HG03280 (cell line): ENCODE results near the gene PZP.
"Not testable (repeated sequence)": the region's sequence is repeated elsewhere in the genome, so short reads cannot be mapped to it uniquely, and the experiment has no call there.

Experiments
- ATAC-seq: cut with Tn5 transposase; IDR thresholded peaks from one replicate; pipeline ENCODE4 v1.9.1; 2021; ENCODE audit warnings: mild to moderate bottlenecking, moderate library complexity; ENCODE audit not compliant: unreplicated experiment

The PZP gene

DNA sequence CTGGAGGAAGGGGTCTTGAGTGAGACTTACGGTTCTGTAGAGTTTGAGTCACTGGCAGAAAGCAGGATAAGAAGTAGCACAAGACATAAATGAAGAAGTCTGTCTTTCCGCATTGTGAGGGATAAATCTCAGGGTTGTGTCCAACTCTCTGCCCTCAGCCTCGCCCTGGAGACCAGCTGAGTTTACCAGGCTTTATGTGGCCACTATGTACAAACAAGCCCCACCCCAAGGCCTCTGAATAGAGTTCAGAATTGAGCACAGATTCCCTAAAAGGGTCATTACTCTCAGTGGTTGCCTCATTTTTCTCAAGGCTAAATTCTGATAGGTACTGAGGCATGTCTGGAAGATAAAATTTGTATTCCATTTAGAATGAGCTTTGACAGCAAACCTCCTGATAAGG lies at the start of gene PZP:
TSS of gene PZP (minus strand) at position 167 of the 400 bp plus-strand sequence. CDS start at position 113, 54 bp downstream.
- ATAC-seq = no peak

DNA sequence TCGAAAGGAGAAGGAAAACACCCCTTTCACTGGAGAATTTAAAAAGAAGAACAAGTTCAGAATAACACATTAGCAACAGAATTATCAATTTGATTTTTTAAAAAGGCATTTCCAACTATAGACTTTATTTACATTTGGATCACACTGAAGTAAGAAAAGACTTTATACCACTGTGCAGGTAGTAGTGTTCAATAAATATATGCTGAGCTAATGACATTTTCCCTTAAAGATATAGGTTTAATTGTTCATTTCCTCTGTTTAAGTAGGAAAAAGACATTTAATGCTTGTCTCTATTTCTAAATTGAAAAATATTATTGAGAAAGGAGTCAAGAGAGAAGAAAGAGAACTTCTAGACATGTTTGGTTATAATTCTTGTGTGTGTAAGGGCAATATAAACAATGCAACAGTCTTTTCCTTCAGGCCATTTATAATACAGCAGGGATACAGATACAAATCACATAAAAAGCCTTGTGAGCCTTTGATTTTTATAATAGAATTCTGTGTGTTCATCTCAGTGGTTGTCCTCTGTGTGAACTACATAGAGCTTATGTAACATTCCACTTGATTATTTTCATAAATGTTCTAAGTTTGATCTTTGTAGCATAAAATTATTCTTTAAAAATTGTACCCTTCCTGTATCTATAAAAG lies 48.7 kb upstream of the PZP start:
- no peak for ATAC-seq

DNA sequence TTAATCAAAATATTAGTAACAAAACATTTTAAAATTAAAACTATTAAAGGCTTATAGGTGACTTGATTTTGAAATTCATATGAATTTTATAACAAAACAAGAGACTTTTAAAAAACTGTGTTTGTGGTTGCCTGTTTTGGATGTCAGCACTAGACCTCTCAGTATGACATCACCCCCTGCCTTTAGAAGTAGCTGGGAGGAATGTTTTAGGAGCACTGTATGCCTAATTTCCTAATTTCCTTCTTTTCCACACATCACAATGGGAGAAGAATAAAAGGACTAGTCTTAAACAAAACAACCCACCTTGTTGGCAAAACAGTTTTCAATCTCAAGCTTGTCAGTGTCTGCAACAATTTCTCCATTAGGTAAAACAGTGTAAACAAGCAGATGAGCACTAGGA lies 48.1 kb upstream of the PZP start:
- ATAC-seq = no peak

DNA sequence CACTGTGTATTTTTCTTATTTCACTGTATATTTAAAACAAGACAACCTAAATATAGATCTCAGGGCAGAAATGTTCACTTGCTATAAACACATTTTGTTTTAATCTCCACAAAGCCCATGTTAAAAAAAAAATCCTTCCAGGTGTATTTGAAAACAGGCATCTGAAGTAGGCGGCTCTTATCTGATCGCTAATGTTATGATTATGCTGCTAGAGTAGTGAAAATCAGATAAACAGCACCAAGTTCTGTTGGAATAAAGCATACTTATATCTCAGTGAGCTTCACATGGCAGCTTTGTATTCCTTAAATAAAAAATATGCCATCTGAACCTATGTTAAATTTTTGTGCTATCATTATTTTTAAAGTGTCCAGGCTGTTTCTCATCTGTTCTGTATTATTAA lies 47.6 kb upstream of the PZP start:
- ATAC-seq = no peak

DNA sequence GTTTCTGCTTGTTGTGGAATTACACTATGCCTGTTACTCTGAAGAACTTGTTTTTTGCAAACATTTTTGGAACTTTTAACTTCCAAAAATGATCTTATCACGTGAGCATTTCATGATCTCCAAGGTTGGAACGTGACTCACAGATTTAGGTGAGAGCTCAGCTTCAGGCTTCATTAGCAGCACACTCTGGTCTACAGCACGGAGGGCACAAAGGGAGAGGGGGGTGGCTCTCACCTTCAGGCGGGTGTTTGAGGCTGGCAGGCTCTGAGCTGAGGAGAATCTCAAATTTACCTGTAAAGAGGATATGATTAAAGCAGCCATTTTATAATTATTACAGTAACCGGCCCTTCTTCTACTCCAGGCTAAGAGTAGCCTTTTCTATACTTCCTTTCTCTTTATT lies 45.3 kb upstream of the PZP start:
- ATAC-seq = no peak

DNA sequence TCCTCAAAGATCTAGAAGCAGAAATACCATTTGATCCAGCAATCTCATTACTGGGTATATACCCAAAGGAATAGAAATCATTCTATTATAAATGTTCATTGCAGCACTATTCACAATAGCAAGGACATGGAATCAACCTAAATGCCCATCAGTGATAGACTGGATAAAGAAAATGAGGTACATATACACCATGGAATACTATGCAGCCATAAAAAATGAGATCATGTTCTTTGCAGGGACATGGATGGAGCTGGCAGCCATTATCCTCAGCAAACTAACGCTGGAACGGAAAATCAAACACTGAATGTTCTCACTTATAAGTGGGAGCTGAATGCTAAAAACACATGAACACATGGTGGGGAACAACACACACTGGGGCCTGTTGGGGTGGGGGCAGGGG lies 44.6 kb upstream of the PZP start:
- ATAC-seq = not testable (repeated sequence)

DNA sequence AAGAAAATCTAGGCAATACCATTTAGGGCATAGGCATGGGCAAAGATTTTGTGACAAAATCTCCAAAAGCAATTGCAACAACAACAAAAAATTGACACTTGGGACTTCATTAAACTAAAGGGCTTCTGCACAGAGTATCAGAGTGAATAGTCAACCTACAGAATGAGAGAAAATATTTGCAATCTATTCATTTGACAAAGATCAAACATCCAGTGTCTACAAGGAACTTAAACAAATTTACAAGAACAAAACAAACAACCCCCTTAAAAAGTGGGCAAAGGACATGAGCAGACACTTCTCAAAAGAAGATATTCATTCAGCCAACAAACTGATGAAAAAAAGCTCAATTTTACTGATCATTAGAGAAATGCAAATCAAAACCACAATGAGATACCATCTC lies 44.1 kb upstream of the PZP start:
- ATAC-seq = no peak

DNA sequence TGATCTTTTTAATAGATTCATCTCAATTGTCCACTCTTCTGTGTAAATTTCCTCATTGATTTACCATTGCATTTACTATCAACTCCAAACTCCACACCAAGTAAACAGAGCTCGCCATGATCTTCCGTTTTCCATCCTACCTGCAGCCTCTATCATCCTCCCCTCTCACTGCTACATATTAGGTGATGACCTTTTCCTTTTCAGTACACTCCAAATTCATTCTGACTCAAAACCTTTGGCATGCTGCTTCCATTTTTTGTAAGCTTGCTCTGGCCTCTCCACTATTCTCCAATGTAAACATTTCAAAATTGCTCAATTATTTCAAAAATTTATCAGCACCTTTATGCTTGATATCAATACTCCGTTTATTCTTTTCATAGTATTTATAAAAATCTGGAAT lies 40.2 kb upstream of the PZP start:
- ATAC-seq = no peak

DNA sequence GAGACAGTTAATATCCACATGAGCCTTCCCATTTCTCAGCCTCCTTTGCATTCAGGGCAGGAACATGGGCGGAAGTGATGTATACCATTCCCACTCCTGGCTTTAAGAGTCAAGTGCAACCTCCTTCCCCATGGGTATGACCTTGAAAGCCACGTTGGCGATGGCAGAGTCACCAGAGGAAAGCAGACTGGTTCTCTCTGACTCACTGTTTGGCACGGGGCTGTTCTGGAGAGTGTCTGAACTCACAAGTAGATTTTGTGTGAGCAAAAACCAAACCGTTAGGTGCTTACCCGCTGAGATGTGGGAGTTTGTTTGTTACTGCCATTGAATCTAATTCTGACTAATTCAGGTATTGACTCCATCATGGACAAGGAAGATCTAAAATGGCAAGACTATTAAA lies 36.7 kb upstream of the PZP start:
- ATAC-seq = no peak

DNA sequence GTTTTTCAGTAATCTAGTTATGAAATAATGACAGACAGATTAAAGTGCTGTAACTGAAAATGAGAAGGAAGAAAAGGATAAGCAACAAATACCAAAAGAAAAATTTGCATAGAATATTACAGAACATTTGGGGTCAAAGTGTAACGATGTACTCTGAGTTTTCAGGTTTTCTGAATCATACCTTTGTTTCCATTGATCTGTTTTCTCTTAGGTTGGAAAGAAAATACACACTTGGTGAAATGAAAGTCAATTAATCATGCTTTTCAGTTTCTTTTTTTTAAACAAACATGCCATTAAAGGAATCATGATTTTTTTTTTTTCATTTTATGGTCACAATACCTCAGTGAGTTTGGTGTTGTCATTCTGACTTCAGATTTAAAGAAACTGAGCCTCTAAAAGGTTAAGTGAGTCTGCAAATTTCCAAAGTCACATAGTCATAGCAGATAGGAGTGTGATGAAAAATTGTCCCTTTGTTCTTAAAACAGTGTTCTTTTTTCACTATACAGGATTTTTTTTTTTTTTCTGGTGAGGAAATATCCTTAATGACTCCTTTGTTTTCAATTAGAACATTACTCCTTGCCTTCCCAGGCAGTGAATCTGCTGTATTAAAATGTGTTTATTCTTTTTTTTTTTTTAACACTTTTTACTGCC lies 35.9 kb upstream of the PZP start:
- ATAC-seq = no peak

DNA sequence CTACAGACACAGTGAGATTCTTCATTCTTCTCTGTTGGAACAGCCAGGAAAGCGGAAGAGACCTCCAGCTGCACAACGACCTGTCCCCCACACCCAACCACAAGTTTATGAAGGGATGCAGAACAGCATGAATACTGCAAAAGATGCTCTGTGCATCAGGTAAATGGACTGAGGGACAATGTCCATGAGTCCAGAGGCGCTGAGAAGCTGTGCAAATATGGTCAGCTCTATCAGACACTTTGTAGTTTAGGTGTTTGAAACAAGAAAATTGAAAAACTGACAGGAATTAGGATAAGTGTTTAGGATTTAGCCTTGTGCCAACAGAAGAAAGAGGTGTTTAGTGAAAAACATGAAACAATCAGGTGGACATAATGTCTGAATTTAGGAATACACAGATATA lies 33.1 kb upstream of the PZP start:
- ATAC-seq = no peak

DNA sequence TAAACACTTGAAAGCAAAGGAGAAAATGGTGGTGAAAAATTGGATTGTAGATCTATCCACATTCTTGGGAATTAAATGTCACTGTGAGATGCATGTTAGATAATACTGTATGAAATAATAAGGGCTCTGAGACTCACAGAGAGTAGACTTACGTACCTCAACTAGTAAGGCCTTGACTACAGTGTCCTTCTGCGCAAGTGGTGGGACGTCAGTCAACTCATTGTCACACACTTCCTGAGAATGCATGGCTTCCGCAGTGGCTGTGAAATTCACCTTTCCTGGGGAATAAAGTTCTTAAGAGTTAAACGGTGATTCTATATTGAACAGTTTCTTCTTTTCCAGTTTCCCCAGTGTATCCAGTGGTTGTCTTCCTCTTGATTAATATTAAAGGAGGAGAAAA lies 32.6 kb upstream of the PZP start:
- ATAC-seq = no peak

DNA sequence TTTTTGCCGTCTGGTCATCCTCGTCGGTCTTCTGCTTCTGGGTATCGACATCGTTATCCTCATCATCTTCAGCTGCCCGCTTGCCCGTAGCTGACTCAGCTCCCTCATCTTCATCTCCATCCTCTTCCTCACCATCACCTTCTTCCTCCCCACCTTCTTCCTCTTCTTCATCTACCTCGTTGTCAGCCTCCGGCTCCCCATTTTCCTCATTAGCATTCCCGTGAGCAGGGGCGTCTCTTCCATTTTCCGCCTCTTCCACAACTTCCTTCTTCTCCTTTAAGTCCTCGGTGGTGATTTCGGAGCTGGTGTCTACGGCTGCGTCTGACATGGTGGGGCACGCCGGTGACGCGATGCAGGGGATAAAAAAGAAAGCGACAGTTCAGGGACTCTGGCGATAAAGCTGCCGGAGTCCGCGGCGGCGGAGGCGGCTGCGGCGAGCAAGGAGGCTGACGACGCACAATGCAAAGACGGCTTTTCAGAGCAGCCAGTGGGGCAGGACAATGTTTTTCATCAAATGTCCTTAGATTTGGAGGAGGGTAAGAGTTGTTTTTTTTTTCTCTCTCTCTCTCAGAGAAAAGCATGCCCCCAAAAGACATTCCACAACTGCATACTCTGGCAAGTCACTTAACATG lies 31.9 kb upstream of the PZP start:
- ATAC-seq = not testable (repeated sequence)

DNA sequence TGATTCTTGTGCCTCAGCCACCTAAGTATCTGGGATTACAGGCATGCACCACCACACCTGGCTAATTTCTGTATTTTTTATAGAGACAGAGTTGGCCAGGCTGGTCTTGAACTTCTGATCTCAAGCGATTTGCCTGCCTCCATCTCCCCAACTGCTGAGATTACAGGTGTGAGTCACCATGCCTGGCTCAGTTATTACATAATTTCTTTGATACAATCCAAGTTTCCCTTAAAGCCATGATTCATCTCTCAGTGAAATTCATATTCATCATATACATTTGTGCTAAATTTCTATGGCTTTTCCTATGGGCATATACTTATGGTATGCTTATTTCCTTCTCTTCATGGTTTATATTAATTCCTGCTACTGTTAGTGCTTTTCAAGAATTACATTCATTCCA lies 29.1 kb upstream of the PZP start:
- no peak for ATAC-seq

DNA sequence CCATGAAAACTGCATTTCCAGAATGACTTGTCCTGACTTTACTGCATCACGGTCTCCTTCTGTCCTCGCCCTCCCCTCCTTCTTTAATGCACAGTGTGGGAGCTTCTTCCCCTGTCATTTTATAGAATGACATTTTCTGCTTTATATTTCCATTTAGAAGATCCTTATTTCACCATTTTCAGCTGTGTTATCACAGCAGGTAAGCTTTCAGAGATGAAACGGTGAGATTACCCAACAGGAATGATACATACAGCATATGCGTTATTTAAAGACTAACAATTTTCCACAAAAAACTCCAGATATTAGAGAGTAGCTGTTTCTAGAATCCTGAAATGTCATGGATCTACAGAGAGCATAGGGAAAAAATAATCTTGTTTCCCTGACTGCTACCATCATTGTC lies 27.3 kb upstream of the PZP start:
- ATAC-seq = no peak

DNA sequence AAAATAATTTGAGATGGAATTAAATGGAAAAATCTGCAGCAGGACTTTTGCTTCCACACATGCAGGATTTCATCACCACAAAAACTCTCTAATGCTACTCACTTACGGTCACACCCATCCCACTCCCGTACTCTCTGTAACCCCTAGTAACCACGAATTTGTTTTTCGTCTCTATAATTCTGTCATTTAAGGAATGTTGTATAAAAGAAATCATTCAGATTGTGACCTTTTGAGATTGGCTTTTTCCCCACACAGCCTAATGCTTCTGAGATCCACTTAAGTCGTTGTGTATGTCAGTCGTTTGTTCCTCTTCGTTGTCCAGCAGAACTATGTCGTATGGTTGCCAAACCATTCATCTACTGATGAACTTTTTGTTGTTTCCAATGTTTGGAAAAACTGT lies 19.8 kb upstream of the PZP start:
- ATAC-seq = no peak

DNA sequence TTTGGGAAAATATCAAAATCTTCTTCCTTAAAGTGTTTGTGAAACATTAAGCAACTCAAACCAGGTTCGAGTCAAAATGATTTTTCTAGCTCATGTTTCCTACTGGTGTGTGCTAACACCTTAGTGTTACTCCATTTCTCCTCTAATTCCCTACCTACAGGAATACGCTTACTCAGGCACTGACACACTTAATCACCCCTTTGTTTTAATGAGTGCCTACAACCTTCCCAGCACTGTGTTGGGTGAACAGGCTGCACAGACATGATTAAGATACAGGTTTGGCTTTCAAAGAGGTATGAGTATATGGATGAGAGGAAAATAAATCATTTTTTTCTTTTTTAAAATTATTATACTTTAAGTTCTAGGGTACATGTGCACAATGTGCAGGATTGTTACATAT lies 15.6 kb upstream of the PZP start:
- no peak for ATAC-seq

DNA sequence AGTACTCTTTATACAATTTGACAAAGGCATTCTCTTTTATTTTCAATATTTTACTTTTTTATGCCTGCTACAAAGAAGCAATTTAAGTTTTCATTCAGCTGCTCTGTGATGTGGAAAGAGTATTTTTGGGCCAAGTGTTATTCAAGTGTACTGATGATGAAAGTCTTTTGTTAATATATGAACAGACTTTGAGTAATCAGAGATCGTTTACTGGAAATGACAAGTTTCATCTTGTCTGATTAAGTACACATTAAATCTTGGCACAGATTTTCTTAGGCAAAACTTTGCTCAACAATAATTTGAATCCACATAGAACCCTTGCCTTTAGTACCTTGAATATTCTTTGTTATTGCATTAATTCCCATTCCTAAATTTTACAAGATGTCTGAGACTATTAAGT lies 13.3 kb upstream of the PZP start:
- no peak for ATAC-seq

DNA sequence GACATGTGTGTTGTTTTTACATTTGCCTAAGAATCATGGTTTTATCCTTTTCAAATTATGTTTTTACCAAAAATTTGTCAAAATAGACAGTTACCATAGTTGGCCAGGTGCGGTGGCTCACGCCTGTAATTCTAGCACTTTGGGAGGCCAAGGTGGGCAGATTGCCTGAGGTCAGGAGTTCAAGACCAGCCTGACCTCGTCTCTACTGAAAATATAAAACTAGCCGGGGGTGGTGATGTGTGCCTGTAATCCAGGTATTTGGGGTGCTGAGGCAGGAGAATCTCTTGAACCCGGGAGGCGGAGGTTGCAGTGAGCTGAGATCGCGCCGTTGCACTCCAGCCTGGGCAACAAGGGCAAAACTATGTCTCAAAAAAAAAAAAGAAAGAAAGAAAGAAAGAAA lies 12.8 kb upstream of the PZP start:
- ATAC-seq = not testable (repeated sequence)

DNA sequence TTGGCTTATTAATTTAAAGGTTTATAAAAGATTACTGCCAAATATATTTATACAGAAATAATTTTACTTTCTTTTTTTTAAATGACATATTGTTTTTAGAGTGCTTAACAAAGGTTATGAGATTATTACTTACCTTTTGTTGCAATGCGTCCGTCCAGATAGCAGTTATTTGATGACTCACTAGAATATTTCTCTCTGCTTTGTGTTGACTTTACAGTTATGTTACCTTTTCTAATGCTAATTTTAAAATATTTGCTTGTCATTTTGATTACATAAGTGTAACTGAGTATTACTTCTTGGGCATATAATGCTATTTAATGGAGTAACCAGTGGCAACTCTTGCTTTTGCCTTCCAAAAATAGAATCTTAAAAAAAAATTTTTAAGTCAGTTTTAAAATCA lies 6.3 kb upstream of the PZP start:
- no peak for ATAC-seq

DNA sequence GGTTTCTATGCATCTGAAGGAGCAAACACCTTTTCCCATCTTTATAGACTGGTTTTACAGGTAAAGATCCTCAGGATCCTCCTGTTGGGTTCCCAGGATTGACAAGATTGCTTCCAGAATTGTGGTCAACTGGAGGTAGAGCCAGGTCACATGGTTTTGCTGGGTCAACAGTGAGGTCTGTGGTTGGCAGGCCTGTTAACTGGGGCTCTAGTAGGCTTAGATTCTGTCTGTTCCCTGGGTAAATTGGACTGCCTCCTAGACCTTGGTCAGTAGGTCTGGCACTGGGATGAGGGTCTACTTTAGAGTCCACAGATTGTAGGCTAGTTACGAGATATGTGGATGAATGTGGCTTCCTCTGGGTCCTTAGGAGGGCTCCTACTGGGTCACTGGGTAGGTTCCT lies 3.5 kb upstream of the PZP start:
- ATAC-seq = no peak

DNA sequence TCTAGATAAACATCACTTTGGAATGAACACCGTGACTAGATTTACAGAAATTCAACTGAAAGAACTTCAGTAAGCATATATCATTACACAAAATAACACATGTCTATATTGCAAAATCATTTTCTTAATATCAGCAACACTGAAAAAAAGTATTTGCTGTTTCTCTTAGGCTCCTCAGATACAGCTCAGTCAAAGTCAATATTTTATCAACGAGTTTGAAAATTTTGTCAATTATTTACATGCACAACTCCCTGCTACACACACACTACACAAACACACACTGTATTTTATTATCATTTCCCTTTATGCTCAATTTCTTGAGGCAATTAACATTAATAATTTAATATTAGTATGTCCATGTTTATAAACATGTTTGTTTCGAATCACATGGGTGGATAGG lies 3.8 kb downstream of the PZP start:
- no peak for ATAC-seq

DNA sequence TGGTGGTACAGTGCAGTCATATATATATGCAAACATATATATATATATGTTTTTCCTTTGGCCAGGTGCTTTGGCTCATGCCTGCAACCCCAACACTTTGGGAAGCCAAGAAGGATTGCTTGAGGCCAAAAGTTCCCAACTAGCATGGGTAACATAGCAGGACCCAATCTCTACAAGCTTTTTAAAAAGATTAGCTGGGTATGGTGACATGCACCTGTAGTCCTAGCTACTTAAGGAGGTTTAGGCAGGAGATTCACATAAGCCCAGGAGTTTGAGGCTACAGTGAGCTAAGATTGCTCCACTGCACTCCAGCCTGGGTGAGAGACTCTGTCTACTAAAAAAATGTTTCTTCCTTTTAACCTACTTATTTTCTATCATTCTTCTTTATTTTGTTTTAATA lies 10.2 kb downstream of the PZP start:
- ATAC-seq = no peak
